ENCODE data around the gene ARID3C.
A peak's percentile ranks its signal among the peaks of the same experiment; 100 is the strongest.

ARID3C gene

GRCh38 chr9:34578241-34579103 lies 50.4 kb downstream of the ARID3C start:
- Histone ChIP-seq H3K9ac (ENCODE audit: low read length) (no peak overlapping the region), H3K27me3 (replicated peaks; ENCODE audit: control insufficient read depth, insufficient read depth, low read length) (peaks cover 18% of the 10 kb centered on the region), H3K36me3 (ENCODE audit: control insufficient read depth, insufficient read depth, low read length, severe bottlenecking) (peaks cover 3% of the 10 kb centered on the region), H3K4me1 (ENCODE audit: control insufficient read depth, insufficient read depth, low read length) (no peaks in the 10 kb centered on the region), H3K9me3 (ENCODE audit: control insufficient read depth, low read length) (no peaks in the 10 kb centered on the region), H3K4me3 (ENCODE audit: low read length) (no peak overlapping the region)
- peak; percentile 63 for DNase-seq (ENCODE audit: low read depth)

- no peak overlapping the region for H3K4me3 ChIP-seq (ENCODE audit: low read length)
- H3K36me3 ChIP-seq (ENCODE audit: control insufficient read depth, insufficient read depth, low read length, severe bottlenecking): peaks cover 6% of the 10 kb centered on the region
- no peak overlapping the region for H3K9ac ChIP-seq (ENCODE audit: low read length)
- no peaks in the 10 kb centered on the region for H3K9me3 ChIP-seq (ENCODE audit: control insufficient read depth, low read length)
- no peaks in the 10 kb centered on the region for H3K4me1 ChIP-seq (ENCODE audit: control insufficient read depth, insufficient read depth, low read length)
- H3K27me3 ChIP-seq (replicated peaks; ENCODE audit: control insufficient read depth, insufficient read depth, low read length): peaks cover 18% of the 10 kb centered on the region
- no peak for DNase-seq (ENCODE audit: low read depth)
These were observed 51.2 kb downstream of the ARID3C start for GRCh38 chr9:34577400-34578240.

DNA sequence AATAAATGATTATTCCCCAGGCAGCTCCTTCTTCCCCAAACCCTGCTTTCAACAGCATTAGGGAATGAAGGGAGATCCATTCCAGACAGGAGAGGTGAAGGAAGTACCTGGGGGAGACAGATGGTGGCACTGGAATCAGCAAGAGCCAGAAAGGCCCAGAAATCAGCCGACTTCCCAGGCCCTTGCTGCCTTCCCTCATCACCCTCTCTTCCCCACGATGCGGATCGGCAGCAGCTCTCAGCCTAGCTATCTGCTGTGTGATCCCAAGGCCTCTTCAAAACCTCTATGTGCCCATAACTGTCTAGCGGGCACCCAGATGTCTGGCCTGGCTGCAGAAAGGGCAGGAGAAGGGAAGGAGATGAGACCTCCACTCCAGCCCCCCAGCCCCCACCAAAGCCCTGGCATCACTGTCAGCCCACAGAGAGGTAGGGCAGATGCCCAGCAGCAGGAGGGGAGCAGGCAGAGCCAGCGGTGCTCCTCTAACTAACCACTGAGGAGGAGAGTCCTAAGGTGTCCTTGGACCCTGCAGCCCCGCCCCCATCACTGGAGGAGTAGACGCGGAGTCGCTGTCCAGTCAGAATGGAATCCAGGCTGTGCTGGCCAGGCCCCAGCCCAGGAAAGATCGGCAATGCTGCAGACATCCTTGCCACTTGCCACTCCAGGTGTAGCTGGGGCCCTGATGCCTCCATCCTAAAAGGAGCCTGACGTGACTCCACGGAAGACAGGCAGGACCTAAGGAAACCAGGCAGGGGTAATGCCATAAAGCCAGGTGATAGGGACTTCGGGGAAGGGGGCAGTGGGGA lies 52.1 kb downstream of the ARID3C start:
- Histone ChIP-seq H3K4me3 (ENCODE audit: low read length) (no peak overlapping the region), H3K4me1 (ENCODE audit: control insufficient read depth, insufficient read depth, low read length) (peaks cover 2% of the 10 kb centered on the region)
- no peak for DNase-seq (ENCODE audit: low read depth)

DNA sequence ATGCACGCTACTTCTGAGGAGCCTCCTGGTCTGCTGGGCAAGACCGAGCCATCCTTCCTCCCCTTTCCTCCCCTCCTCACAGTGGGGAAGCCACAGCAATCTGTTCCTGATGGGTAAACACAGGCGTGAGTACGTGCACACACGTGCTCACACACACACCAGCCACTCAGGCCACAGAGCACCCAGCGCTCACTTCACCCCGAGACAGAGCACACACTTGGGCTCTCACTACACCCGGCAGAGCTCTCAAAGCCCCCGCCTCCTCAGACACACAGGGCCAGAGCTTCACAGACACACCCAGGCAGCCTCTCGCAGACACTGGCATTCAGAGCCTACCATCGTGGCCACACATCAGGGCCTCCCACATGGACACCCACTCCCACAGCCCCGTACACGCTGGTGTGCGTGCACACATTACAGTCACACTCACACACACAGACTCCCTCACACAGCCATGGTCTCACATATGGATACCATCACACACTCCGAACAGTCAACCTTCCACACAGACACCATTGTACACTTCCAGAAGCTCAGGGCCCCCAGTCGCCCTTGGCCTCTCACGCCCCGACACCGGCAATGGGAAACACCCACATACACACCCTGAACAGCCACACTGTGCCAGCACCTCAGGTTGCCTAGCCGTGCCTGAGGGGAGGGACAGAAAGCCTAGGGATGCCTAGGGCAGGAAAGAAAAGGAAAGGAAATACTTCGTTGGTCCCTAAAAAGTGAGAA lies 52.8 kb downstream of the ARID3C start:
- H3K27me3 ChIP-seq (replicated peaks; ENCODE audit: control insufficient read depth, insufficient read depth, low read length): peaks cover 18% of the 10 kb centered on the region

More for the DNA sequence above, 52.1 kb downstream of the ARID3C start:
- H3K27me3 ChIP-seq (replicated peaks; ENCODE audit: control insufficient read depth, insufficient read depth, low read length): peaks cover 18% of the 10 kb centered on the region
- H3K9ac ChIP-seq (ENCODE audit: low read length): no peak overlapping the region
- peaks cover 6% of the 10 kb centered on the region for H3K36me3 ChIP-seq (ENCODE audit: control insufficient read depth, insufficient read depth, low read length, severe bottlenecking)
- no peaks in the 10 kb centered on the region for H3K9me3 ChIP-seq (ENCODE audit: control insufficient read depth, low read length)

DNA sequence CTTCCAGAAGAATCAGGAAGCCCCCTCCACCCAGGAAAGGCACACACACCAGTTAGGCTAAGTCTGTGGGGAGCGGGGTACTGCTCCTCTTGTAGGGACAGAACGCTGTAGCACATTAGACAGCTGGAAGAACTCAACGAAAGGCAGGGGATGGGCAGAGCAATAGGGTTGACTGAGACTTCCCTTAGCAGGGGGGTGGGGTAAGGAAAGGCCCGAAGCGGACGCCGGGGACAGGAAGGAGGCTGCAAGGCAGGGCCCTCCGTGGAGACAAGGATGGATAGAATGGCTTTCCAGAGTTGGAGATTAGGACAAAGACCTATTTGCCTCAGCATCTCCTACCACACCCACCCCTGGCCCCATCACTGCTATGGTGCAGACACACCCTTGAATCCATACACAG lies 53.6 kb downstream of the ARID3C start:
- Histone ChIP-seq H3K9me3 (ENCODE audit: control insufficient read depth, low read length) (no peaks in the 10 kb centered on the region), H3K4me1 (ENCODE audit: control insufficient read depth, insufficient read depth, low read length) (peaks cover 5% of the 10 kb centered on the region), H3K27me3 (replicated peaks; ENCODE audit: control insufficient read depth, insufficient read depth, low read length) (peaks cover 18% of the 10 kb centered on the region), H3K36me3 (ENCODE audit: control insufficient read depth, insufficient read depth, low read length, severe bottlenecking) (peaks cover 6% of the 10 kb centered on the region), H3K9ac (ENCODE audit: low read length) (no peak overlapping the region), H3K4me3 (ENCODE audit: low read length) (no peak overlapping the region)
- no peak for DNase-seq (ENCODE audit: low read depth)

More for the DNA sequence above, 52.8 kb downstream of the ARID3C start:
- no peak for DNase-seq (ENCODE audit: low read depth)
- Histone ChIP-seq H3K36me3 (ENCODE audit: control insufficient read depth, insufficient read depth, low read length, severe bottlenecking) (peaks cover 6% of the 10 kb centered on the region), H3K4me3 (ENCODE audit: low read length) (no peak overlapping the region), H3K4me1 (ENCODE audit: control insufficient read depth, insufficient read depth, low read length) (peaks cover 5% of the 10 kb centered on the region), H3K9me3 (ENCODE audit: control insufficient read depth, low read length) (no peaks in the 10 kb centered on the region), H3K9ac (ENCODE audit: low read length) (no peak overlapping the region)

- Histone ChIP-seq H3K27me3 (replicated peaks; ENCODE audit: control insufficient read depth, insufficient read depth, low read length) (peaks cover 18% of the 10 kb centered on the region), H3K4me3 (ENCODE audit: low read length) (no peak overlapping the region), H3K9ac (ENCODE audit: low read length) (no peak overlapping the region), H3K9me3 (ENCODE audit: control insufficient read depth, low read length) (no peaks in the 10 kb centered on the region), H3K36me3 (ENCODE audit: control insufficient read depth, insufficient read depth, low read length, severe bottlenecking) (peaks cover 6% of the 10 kb centered on the region), H3K4me1 (ENCODE audit: control insufficient read depth, insufficient read depth, low read length) (peaks cover 5% of the 10 kb centered on the region)
- DNase-seq (ENCODE audit: low read depth): no peak
These were observed 54.3 kb downstream of the ARID3C start for GRCh38 chr9:34574571-34574970.

GRCh38 chr9:34573599-34574325 lies 55.1 kb downstream of the ARID3C start:
- Histone ChIP-seq H3K9me3 (ENCODE audit: control insufficient read depth, low read length) (no peaks in the 10 kb centered on the region), H3K36me3 (ENCODE audit: control insufficient read depth, insufficient read depth, low read length, severe bottlenecking) (peaks cover 6% of the 10 kb centered on the region), H3K4me3 (ENCODE audit: low read length) (no peak overlapping the region), H3K9ac (ENCODE audit: low read length) (no peak overlapping the region), H3K27me3 (replicated peaks; ENCODE audit: control insufficient read depth, insufficient read depth, low read length) (peaks cover 16% of the 10 kb centered on the region), H3K4me1 (ENCODE audit: control insufficient read depth, insufficient read depth, low read length) (peaks cover 5% of the 10 kb centered on the region)
- no peak for DNase-seq (ENCODE audit: low read depth)

DNA sequence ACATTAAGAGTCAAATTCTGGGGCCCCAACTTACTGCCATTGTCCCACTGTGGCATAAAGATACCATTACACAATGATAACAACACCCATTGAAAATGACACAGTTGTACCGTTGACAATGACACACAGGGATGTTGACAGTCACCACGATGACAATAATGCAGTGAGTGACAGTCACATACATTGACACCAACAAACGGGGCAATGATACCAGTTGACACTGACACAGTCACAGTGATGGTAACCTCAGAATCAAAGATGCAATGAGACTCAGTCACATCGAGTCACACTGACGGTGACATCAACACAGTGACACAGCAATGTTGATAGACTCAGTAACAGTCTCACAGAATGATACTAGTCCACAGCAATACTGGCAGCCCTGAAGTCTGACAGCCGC lies 56.2 kb downstream of the ARID3C start:
- Histone ChIP-seq H3K4me3 (ENCODE audit: low read length) (no peak overlapping the region), H3K27me3 (replicated peaks; ENCODE audit: control insufficient read depth, insufficient read depth, low read length) (peaks cover 15% of the 10 kb centered on the region), H3K4me1 (ENCODE audit: control insufficient read depth, insufficient read depth, low read length) (peaks cover 5% of the 10 kb centered on the region), H3K9me3 (ENCODE audit: control insufficient read depth, low read length) (no peaks in the 10 kb centered on the region), H3K9ac (ENCODE audit: low read length) (no peak overlapping the region), H3K36me3 (ENCODE audit: control insufficient read depth, insufficient read depth, low read length, severe bottlenecking) (peaks cover 6% of the 10 kb centered on the region)
- DNase-seq (ENCODE audit: low read depth): no peak

DNA sequence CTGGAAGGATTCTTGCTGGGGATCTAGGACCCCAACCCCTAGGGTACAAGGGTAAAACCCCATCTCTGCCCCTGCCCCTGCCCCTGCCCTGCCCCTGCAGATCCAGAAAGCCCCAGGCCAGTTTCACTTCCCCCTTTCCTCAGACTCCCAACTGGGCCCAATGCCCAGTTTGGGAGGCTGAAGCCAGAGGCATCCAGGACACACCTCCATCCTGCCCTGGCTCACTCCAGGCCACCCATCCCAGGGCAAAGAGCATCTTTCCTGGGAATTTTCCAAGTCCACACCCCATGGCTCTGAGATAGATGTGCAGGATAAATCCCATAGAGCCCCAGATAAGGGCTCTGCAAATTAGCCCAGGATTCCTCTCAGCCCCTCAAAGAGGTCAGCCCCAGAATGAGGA lies 56.8 kb downstream of the ARID3C start:
- Histone ChIP-seq H3K4me3 (ENCODE audit: low read length) (no peak overlapping the region), H3K9ac (ENCODE audit: low read length) (no peak overlapping the region), H3K36me3 (ENCODE audit: control insufficient read depth, insufficient read depth, low read length, severe bottlenecking) (peaks cover 6% of the 10 kb centered on the region), H3K27me3 (replicated peaks; ENCODE audit: control insufficient read depth, insufficient read depth, low read length) (peaks cover 16% of the 10 kb centered on the region), H3K4me1 (ENCODE audit: control insufficient read depth, insufficient read depth, low read length) (peaks cover 5% of the 10 kb centered on the region), H3K9me3 (ENCODE audit: control insufficient read depth, low read length) (no peaks in the 10 kb centered on the region)
- DNase-seq (ENCODE audit: low read depth): no peak

DNA sequence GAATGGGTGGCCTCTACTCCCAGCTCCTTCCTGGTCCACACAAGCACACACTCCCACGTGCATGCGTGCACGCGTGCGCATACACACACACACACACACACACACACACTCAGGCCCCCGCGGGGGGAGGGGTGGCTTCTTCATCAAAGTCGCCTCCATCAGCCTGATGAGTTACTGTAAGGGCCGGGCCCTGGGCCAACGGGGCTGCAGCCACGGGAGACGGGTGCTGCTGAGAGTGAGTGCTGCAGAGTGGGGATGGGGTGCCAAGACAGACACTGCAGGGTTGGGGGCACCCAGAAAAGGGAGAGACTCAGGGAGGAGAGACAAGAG lies 57.4 kb downstream of the ARID3C start:
- Histone ChIP-seq H3K4me3 (ENCODE audit: low read length) (no peak overlapping the region), H3K36me3 (ENCODE audit: control insufficient read depth, insufficient read depth, low read length, severe bottlenecking) (peaks cover 6% of the 10 kb centered on the region), H3K9ac (ENCODE audit: low read length) (no peak overlapping the region), H3K9me3 (ENCODE audit: control insufficient read depth, low read length) (no peaks in the 10 kb centered on the region), H3K27me3 (replicated peaks; ENCODE audit: control insufficient read depth, insufficient read depth, low read length) (peaks cover 17% of the 10 kb centered on the region), H3K4me1 (ENCODE audit: control insufficient read depth, insufficient read depth, low read length) (peaks cover 5% of the 10 kb centered on the region)
- DNase-seq (ENCODE audit: low read depth): no peak

Data from adipocyte (in vitro differentiated cells).